Effector CD8-positive, alpha-beta T cell (primary cell): ENCODE results near the gene MTFR2.
"Not testable (repeated sequence)": the region's sequence is repeated elsewhere in the genome, so short reads cannot be mapped to it uniquely, and the experiment has no call there.

Experiments used
- DNase-seq: peaks from one replicate; lab custom pipeline; 2025; lab: John Stamatoyannopoulos, UW

MTFR2 gene

GRCh38 chr6:136235233-136235564 is 14.9 kb downstream of the MTFR2 start:
- DNase-seq = no peak

DNA sequence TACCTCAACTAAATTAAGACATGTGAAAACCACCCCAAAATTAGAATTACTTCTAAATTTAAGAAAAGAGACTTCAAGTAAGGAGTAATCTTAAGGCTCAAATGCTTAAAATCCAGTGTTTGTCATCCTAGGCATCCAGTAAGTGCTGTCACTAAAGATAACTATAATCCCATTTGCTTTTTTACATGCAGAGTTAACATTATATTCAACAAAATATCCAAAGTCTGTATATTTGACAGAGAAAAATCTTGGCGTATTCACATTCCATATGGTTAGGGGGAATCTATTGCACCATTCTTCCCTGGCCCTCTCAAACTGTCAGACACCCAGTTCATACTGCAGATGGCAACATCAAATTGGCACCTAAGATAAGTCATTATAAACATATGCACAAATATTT is 17.4 kb downstream of the MTFR2 start:
- DNase-seq = no peak

DNA sequence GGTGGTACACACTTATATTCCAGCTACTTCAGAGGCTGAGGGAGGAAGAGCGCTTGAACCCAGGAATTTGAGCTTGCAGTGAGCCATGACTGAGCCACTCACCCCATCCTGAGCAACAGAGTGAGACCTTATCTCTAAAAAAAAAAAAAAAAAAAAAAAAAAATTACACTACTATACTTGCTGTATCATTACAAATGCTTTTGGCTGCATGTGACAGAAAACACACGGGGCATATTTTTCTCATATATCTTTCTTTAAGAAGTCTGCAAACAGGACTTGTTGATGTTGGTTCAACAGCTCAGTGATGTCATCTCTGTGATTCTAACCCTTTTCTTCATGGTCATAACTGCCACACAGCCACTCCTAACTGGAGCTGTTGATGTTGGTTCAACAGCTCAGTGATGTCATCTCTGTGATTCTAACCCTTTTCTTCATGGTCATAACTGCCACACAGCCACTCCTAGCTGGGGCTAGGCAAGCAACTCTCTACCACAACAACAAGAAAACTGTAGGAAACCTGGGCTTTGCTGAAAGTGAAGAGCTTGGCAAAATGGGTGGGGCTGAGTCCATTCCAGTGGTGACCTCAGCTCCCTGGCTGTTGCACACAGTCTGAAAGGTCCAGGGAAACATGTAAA is 19.8 kb downstream of the MTFR2 start:
- DNase-seq = no peak

DNA sequence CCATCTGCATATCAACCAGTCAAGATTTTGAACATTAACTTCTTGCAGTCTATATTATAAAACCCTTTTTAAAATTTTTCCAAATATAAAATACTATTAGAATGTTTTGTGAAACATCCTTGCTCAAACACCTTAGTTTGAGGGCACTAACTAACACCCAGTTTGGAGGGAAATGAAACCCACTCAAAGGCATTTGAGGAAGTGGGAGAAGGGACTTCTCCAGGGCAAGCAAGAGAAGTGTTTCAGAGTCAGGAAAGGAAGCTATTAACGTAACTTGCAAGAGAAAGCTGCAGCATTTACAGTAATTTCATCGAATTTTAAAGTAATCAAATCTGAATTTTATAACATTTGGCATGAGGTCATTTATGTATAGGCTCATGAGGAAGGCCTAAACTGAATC is 21.3 kb downstream of the MTFR2 start:
- no peak for DNase-seq

DNA sequence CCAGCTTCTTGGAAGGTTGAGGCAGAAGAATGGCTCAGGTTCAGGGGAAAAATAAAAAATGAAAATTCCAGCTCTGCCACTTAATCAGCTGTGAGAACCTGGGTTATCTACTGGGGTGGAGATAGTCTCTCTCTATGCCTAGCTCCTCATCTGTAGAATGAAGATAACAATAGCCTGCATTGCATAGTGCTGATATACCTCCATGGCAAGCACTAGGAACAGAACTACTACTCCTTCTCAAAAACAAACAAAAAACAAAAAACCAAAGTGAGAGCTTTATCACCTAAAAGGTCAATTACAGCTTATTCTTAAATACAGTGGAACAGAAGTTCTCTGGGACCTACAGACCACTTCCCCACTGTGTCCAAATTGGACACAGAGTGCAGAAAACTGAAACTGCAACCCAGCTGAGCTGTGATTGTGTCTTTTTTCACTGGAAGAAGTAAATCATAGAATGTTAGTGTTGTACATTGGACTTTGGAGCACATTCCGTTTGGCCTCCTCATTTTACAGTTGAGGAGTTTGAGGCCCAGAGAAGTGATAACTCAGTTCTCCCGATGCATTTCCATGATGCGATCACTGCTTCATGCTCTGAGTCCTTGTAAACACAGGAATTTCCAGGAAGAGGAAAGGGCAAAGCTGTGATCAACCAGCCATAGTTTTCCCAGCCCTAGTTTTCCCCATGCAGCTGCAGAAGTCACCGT is 23.3 kb downstream of the MTFR2 start:
- no peak for DNase-seq

DNA sequence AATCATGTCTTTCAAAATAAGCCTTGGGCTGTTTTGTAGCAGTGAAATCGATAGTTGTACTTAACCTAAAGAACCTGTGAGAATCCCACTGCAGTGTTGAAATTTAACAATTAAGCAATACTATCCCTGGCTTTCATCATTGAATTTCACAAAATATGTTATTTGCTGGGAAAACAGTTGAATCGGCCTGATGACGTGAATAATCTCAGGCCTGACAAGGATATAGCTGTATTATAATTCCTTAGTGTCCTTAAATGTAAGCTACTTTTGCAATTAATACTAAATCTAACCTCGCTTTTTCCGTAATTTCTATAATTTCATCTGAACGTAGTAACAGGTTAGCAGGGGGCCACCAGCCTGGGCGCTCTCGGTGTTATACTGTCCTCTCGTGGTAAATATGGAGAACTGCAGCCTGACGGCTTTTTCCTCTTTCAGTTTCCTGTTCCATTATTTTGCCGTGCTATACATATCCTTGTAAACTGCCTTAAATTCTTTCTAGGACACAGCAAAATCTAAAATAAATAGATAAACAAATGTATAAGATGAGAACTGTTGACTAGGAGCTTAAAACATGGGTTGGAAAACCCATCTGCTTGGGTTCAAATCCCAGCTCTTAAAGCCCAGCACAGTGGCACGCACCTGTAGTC is 24.0 kb downstream of the MTFR2 start:
- peak; percentile 24 for DNase-seq

- no peak for DNase-seq
These were observed 24.6 kb downstream of the MTFR2 start for GRCh38 chr6:136225496-136225895.

GRCh38 chr6:136224974-136225373 is 25.1 kb downstream of the MTFR2 start:
- not testable (repeated sequence) for DNase-seq

DNA sequence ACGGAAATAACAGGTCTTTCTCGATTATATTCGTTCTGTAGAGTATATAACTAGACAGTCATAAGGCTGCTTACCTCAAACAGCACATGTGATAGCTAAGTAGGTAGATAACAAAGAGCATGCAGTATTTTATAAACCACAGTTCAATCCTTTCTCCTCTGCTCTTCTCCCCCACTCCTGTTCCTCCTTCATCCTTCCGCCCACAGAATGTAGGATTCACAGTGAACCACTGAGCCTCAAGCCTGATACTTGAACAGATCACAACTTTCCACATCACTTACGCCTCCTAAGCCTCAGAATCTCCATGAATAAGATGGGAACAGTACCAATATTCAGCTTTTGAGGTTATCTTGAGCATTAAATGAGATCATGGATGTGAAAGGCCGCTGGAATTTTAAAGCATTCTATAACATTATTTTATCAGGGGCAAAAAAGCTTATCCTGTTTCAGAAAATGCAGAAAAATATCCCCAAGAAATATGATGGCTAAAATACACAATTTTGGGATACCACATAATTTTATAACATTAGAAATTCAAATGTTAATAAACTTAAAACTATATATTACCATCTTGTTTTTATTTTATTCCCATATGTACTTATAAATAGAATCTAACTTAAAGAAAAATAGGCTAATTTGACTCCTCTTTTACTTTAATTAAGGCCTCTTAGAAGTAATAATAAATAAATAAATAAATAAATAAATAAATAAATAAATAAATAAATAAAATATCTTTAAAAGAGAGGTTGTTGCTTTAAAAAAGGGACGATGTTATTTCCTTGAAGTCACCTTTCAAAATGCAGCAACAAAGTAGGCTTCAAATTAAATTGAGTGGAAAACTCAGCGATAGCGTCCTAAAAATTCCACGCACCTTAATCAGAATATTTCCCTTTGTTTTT is 33.4 kb downstream of the MTFR2 start:
- no peak for DNase-seq

GRCh38 chr6:136213853-136214252 is 36.3 kb downstream of the MTFR2 start:
- DNase-seq = no peak

- no peak for DNase-seq
These were observed 37.0 kb downstream of the MTFR2 start for GRCh38 chr6:136213012-136213539.

- DNase-seq = no peak
These were observed 37.5 kb downstream of the MTFR2 start for GRCh38 chr6:136212608-136213007.

DNA sequence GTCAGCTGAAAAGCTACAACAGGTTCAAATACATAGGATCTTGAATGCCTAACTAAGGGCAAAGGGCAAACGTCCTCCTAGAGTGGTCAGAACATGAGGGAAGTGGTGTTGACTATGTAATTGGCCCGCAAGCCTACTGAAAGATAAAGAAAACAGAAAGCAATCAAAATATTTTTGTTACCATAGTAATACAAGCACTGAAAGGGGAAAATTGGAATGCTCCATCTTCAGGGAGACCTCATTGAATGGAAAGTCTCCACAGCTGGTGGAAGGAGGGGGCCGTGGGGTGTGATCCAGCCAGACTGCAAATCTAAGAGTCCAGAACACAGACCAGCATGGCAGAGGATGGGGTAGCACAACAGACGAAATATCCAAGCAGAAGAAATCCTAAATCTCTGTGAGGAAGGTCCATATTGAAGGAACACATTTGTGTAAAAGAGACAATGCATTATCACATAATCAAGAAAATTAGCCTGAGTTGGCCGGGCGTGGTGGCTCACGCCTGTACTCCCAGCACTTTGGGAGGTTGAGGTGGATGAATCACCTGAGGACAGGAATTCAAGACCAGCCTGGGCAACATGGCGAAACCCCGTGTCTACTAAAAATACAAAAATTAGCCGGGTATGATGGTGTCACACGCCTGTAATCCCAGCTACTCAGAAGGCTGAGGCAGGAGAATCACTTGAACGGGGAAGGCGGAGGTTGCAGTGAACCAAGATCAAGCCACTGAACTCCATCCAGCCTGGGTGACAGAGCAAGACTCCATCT is 39.5 kb downstream of the MTFR2 start:
- no peak for DNase-seq

GRCh38 chr6:136209496-136209895 is 40.6 kb downstream of the MTFR2 start:
- no peak for DNase-seq

DNA sequence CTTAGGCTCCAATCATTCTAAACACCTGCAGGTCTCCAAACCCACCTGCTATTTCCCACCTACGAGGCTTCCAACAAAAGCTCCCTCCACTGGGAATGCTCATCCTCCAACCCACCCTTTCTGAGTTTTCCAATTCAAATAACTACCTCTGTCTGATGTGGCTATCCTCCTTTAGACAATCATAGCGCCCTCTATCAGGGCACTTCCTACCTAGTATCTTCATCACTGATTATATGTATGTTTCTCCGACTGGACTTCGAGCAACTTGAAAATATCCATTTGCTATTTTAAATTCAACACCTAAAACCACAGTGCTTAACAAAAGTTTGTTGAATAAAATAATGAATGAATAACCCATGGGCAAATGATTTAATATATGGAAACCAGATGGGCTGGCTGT is 41.3 kb downstream of the MTFR2 start:
- no peak for DNase-seq

- no peak for DNase-seq
These were observed 48.4 kb downstream of the MTFR2 start for GRCh38 chr6:136201732-136202131.

DNA sequence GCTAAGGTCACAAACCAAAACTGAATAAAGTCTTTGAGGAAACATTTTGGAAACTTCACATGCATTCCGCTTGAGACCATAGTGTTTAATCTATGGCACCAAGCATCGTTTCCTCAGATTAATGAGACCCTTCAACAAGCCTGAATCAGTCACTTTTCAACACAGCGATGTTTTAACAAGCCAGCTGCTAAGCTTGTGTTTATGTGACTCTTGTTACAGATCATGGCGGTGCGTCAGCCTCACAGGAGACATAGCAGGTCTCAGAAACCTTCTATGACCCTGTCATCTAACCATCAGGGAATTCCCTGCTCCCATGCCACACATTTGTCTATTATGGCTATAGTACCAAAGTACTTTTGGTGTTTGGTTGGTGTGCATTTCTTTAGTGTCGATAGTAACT is 57.2 kb downstream of the MTFR2 start:
- no peak for DNase-seq

GRCh38 chr6:136191606-136192312 is 58.4 kb downstream of the MTFR2 start:
- no peak for DNase-seq

GRCh38 chr6:136189104-136189503 is 61.0 kb downstream of the MTFR2 start:
- DNase-seq = no peak

- no peak for DNase-seq
These were observed 61.6 kb downstream of the MTFR2 start for GRCh38 chr6:136188486-136188885.

DNA sequence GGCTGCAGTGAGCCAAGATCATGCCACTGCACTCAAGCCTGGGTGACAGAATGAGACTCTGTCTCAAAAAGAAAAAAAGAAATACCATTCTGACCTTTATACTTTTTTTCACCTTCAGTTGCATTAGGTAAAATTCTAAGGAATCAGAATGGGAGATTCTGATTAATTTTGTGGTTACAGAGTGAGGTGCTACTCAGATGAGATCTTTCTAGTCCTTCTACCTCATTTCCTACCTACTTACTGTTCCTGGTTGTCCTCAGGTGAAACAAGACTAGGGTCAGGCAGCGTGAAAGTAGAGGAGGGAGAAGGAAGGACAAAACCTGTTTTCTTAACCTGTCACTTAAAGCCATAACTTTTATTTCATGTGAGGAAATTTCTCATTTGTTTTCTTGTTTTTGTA is 63.7 kb downstream of the MTFR2 start:
- DNase-seq = no peak
